Activated T-cell treated with anti-CD3 and anti-CD28 coated beads, Interleukin-2, amount 50 U/mL, for 72 hours (primary cell): ENCODE measurements around the gene MACO1. TPM values are rescaled to one million over a fixed set of nuclear protein-coding genes. Genes with fewer than 3 reads are reported as not detected.
"Not testable (repeated sequence)": the region's sequence is repeated elsewhere in the genome, so short reads cannot be mapped to it uniquely, and the experiment has no call there.

Experiments
- ATAC-seq, 2 donors: fragments of 150-1000 bp; cut with Tn5 transposase; replicated peaks in 1 of 2; 2 replicates each; pipeline ENCODE4 v1.10.0; 2021; ENCODE audit warnings: moderate library complexity in 2 of 2, mild to moderate bottlenecking in 1 of 2
- DNase-seq, 2 donors: peaks; one replicate each; pipeline ENCODE4 v3.0.0; 2021 to 2022; ENCODE audit warnings: mixed read lengths in 1 of 2
- H3K27ac Mint-ChIP-seq: one replicate; pipeline ENCODE4 v1.8.0; 2022; ENCODE audit warnings: mild to moderate bottlenecking, moderate library complexity, mixed read lengths
- H3K27me3 Mint-ChIP-seq: one replicate; pipeline ENCODE4 v1.8.0; 2022; ENCODE audit warnings: low read depth, mixed read lengths
- H3K36me3 Mint-ChIP-seq, 2 donors: one replicate each; pipeline ENCODE4 v1.8.0; 2022; ENCODE audit warnings: mixed read lengths in 2 of 2, mild to moderate bottlenecking in 1 of 2; ENCODE audit not compliant: insufficient read depth in 2 of 2
- H3K4me1 Mint-ChIP-seq: one replicate; pipeline ENCODE4 v1.8.0; 2022; ENCODE audit warnings: low read depth, mixed read lengths
- H3K4me3 Mint-ChIP-seq, 2 donors: one replicate each; pipeline ENCODE4 v1.8.0; 2022; ENCODE audit warnings: mild to moderate bottlenecking in 2 of 2, mixed read lengths in 2 of 2, moderate library complexity in 2 of 2
- H3K9me3 Mint-ChIP-seq, 2 donors: one replicate each; pipeline ENCODE4 v1.8.0; 2022; ENCODE audit warnings: mixed read lengths in 2 of 2
- total RNA-seq, 2 donors: library from RNA; stranded (reverse); gene quantifications; one replicate each; pipeline ENCODE4 v1.2.3, GENCODE V29; 2022

The MACO1 gene
- total RNA-seq, 2 donors from 2014 or later: 22.6 to 26.3 TPM

- not testable (repeated sequence) for H3K27me3 Mint-ChIP-seq, H3K27ac Mint-ChIP-seq, H3K36me3 Mint-ChIP-seq
Observed at GRCh38 chr1:25409641-25410427, 20.9 kb upstream of the MACO1 start.

GRCh38 chr1:25412872-25413623 is 17.6 kb upstream of the MACO1 start:
- ATAC-seq: not testable (repeated sequence)

More at GRCh38 chr1:25409641-25410427, 20.9 kb upstream of the MACO1 start:
- ATAC-seq, H3K4me3 Mint-ChIP-seq, H3K4me1 Mint-ChIP-seq, H3K9me3 Mint-ChIP-seq, DNase-seq: not testable (repeated sequence)

GRCh38 chr1:25414157-25414556 is 16.5 kb upstream of the MACO1 start:
- not testable (repeated sequence) for H3K9me3 Mint-ChIP-seq, H3K4me3 Mint-ChIP-seq, DNase-seq, H3K36me3 Mint-ChIP-seq, H3K4me1 Mint-ChIP-seq, H3K27ac Mint-ChIP-seq, H3K27me3 Mint-ChIP-seq, ATAC-seq

More at GRCh38 chr1:25412872-25413623, 17.6 kb upstream of the MACO1 start:
- H3K9me3 Mint-ChIP-seq, H3K4me1 Mint-ChIP-seq, DNase-seq, H3K4me3 Mint-ChIP-seq, H3K27me3 Mint-ChIP-seq, H3K36me3 Mint-ChIP-seq, H3K27ac Mint-ChIP-seq: not testable (repeated sequence)

- not testable (repeated sequence) for H3K27me3 Mint-ChIP-seq, H3K27ac Mint-ChIP-seq, H3K4me1 Mint-ChIP-seq, DNase-seq, H3K9me3 Mint-ChIP-seq, H3K36me3 Mint-ChIP-seq, H3K4me3 Mint-ChIP-seq, ATAC-seq
Observed at GRCh38 chr1:25414578-25414977, 16.1 kb upstream of the MACO1 start.

- H3K9me3 Mint-ChIP-seq, H3K27ac Mint-ChIP-seq, H3K4me3 Mint-ChIP-seq, H3K4me1 Mint-ChIP-seq, ATAC-seq, H3K27me3 Mint-ChIP-seq, H3K36me3 Mint-ChIP-seq, DNase-seq: not testable (repeated sequence)
Observed at GRCh38 chr1:25417280-25417679, 13.4 kb upstream of the MACO1 start.

GRCh38 chr1:25419339-25419738 is 11.4 kb upstream of the MACO1 start:
- not testable (repeated sequence) for DNase-seq, H3K4me1 Mint-ChIP-seq, H3K36me3 Mint-ChIP-seq, H3K27ac Mint-ChIP-seq, H3K4me3 Mint-ChIP-seq, ATAC-seq, H3K9me3 Mint-ChIP-seq, H3K27me3 Mint-ChIP-seq

- H3K4me3 Mint-ChIP-seq, ATAC-seq, H3K36me3 Mint-ChIP-seq, H3K27ac Mint-ChIP-seq, H3K27me3 Mint-ChIP-seq, H3K9me3 Mint-ChIP-seq, DNase-seq, H3K4me1 Mint-ChIP-seq: not testable (repeated sequence)
Observed at GRCh38 chr1:25420715-25421114, 10.0 kb upstream of the MACO1 start, which contains the start of gene RHCE. Gene RHCE, minus strand, starts transcription at chr1:25420825. Its CDS starts 39 bp downstream, at chr1:25420786.

- H3K27me3 Mint-ChIP-seq, H3K4me1 Mint-ChIP-seq, ATAC-seq, H3K36me3 Mint-ChIP-seq, H3K27ac Mint-ChIP-seq, H3K4me3 Mint-ChIP-seq, H3K9me3 Mint-ChIP-seq, DNase-seq: not testable (repeated sequence)
Observed at GRCh38 chr1:25423206-25423605, 7.5 kb upstream of the MACO1 start.

GRCh38 chr1:25425098-25426085 is 5.3 kb upstream of the MACO1 start:
- Mint-ChIP-seq H3K36me3 (no peaks in the 10 kb centered on the region), H3K4me1 (peaks cover 5% of the 10 kb centered on the region), H3K9me3 (no peaks in the 10 kb centered on the region), H3K4me3 (no peak overlapping the region), H3K27ac (no peak overlapping the region), H3K27me3 (no peaks in the 10 kb centered on the region)
- ATAC-seq (no peak), DNase-seq (no peak)

GRCh38 chr1:25427696-25428095 is 3.0 kb upstream of the MACO1 start:
- H3K4me3 Mint-ChIP-seq: no peak overlapping the region
- ATAC-seq (no peak), DNase-seq (no peak)
- no peaks in the 10 kb centered on the region for H3K27me3 Mint-ChIP-seq
- no peak overlapping the region for H3K27ac Mint-ChIP-seq
- H3K36me3 Mint-ChIP-seq: peaks cover 0 to 3% of the 10 kb centered on the region in 2 donors
- no peaks in the 10 kb centered on the region for H3K9me3 Mint-ChIP-seq
- peaks cover 16% of the 10 kb centered on the region for H3K4me1 Mint-ChIP-seq

GRCh38 chr1:25428475-25429166 is 2.1 kb upstream of the MACO1 start:
- H3K27ac Mint-ChIP-seq: peak overlapping the region; percentile 12
- ATAC-seq: no peak
- peak overlapping the region; percentile 48 to 57 for H3K4me3 Mint-ChIP-seq
- H3K9me3 Mint-ChIP-seq: no peaks in the 10 kb centered on the region
- H3K4me1 Mint-ChIP-seq: peaks cover 26% of the 10 kb centered on the region
- H3K27me3 Mint-ChIP-seq: no peaks in the 10 kb centered on the region
- peaks cover 0 to 3% of the 10 kb centered on the region in 2 donors for H3K36me3 Mint-ChIP-seq
- no peak for DNase-seq
